K562 (cell line): ENCODE measurements around the gene SEC24A. TPM values are rescaled to one million over a fixed set of nuclear protein-coding genes. Genes with fewer than 3 reads are reported as not detected.

Source experiments
- ATF1 ChIP-seq, 2 experiments: fragments of 450-650 bp in 1 of 2; IDR thresholded peaks; 2 replicates each; pipeline ENCODE4 v1.6.1; 2016; ENCODE audit warnings: missing compliant biosample characterization in 1 of 2, missing genetic modification characterization in 1 of 2
- ATF7 ChIP-seq: fragments of 450-650 bp; IDR thresholded peaks from 2 replicates; pipeline ENCODE4 v1.7.1; 2014; ENCODE audit warnings: mild to moderate bottlenecking, moderate library complexity
- CBFB ChIP-seq: sonication (generic); formaldehyde crosslinking; IDR thresholded peaks from 2 replicates; pipeline ENCODE4 v1.4.0; 2020; ENCODE audit warnings: mild to moderate bottlenecking, missing genetic modification reagents
- CBX5 ChIP-seq: IDR thresholded peaks from 2 replicates; pipeline ENCODE4 v1.6.1; 2014; ENCODE audit warnings: low read depth, borderline replicate concordance
- CHD2 ChIP-seq: IDR thresholded peaks from 2 replicates; pipeline ENCODE4 v1.6.1; 2011; ENCODE audit warnings: low read depth, low read length
- FOXP1 ChIP-seq: sonication (generic); formaldehyde crosslinking; IDR thresholded peaks from 2 replicates; pipeline ENCODE4 v1.8.0; 2022; ENCODE audit warnings: mild to moderate bottlenecking, missing genetic modification reagents
- HDAC1 ChIP-seq, 2 experiments: fragments of 450-650 bp; IDR thresholded peaks; 2 replicates each; pipeline ENCODE4 v1.6.1; 2016 to 2017; ENCODE audit warnings: inconsistent platforms in 1 of 2, mild to moderate bottlenecking in 1 of 2, moderate library complexity in 1 of 2
- HOMEZ ChIP-seq: fragments of 250-450 bp; sonication (Bioruptor Pico); IDR thresholded peaks from 2 replicates; pipeline ENCODE4 v1.4.0; 2020; ENCODE audit warnings: mild to moderate bottlenecking, moderate library complexity
- LEF1 ChIP-seq: fragments of 450-650 bp; IDR thresholded peaks from 2 replicates; pipeline ENCODE4 v1.6.1; 2016; ENCODE audit warnings: mild to moderate bottlenecking
- NR1H2 ChIP-seq: sonication (generic); formaldehyde crosslinking; IDR thresholded peaks from 2 replicates; pipeline ENCODE4 v1.4.0; 2020; ENCODE audit warnings: mild to moderate bottlenecking, missing genetic modification reagents
- NR2C2 ChIP-seq, 2 experiments: fragments of 200-800 bp in 1 of 2; sonication (Bioruptor generic) in 1 of 2; sonication (generic) in 1 of 2; formaldehyde crosslinking in 1 of 2; IDR thresholded peaks; 2 replicates each; pipeline versions ENCODE4 v1.6.1 to v1.8.0; 2016 to 2022; ENCODE audit warnings: mild to moderate bottlenecking in 1 of 2, missing compliant biosample characterization in 1 of 2, missing genetic modification characterization in 1 of 2, missing genetic modification reagents in 1 of 2
- PHF8 ChIP-seq: fragments of 200-600 bp; sonication (generic); IDR thresholded peaks from 2 replicates; pipeline ENCODE4 v1.6.1; 2012; ENCODE audit warnings: mixed run types, mild to moderate bottlenecking, inconsistent platforms, low read length, moderate library complexity, borderline replicate concordance
- STAT5A ChIP-seq: IDR thresholded peaks from 2 replicates; pipeline ENCODE4 v1.6.1; 2012; ENCODE audit warnings: low read length, inconsistent platforms, borderline replicate concordance
- TARDBP ChIP-seq: fragments of 450-650 bp; IDR thresholded peaks from 2 replicates; pipeline ENCODE4 v1.6.1; 2016
- TEAD4 ChIP-seq, 2 experiments: sonication (generic) in 1 of 2; formaldehyde crosslinking in 1 of 2; IDR thresholded peaks; 2 replicates each; pipeline versions ENCODE4 v1.6.1 to v1.8.0; 2012 to 2022; ENCODE audit warnings: borderline replicate concordance in 1 of 2, inconsistent platforms in 1 of 2, low read length in 1 of 2, mild to moderate bottlenecking in 1 of 2, missing genetic modification reagents in 1 of 2
- ZBED1 ChIP-seq: IDR thresholded peaks from 2 replicates; pipeline ENCODE4 v1.6.1; 2014
- ZHX1 ChIP-seq: fragments of 150-350 bp; conservative IDR thresholded peaks from 2 replicates; pipeline ENCODE4 v1.6.1; 2014; ENCODE audit warnings: low read length
- polyA plus RNA-seq, 8 experiments: library from polyadenylated mRNA; depleted of rRNA in 4 of 8; stranded (reverse) in 5 of 8; unstranded in 3 of 8; fragments of >200 nt; fragmentation: Nextera tagmentation in 2 of 8; fragmentation: Illumina TruSeq in 1 of 8; extraction: Ambion mirVana in 2 of 8; extraction: Trizol in 1 of 8; gene quantifications; 2 replicates each; pipeline versions ENCODE4 v1.2.1 to v1.2.3, GENCODE V29; 2011 to 2014; ENCODE audit warnings: inconsistent platforms in 1 of 8, missing spikeins in 1 of 8
- total RNA-seq, 7 experiments: library from RNA; depleted of rRNA in 6 of 7; stranded (reverse); fragments of >200 nt in 6 of 7; fragmentation: Illumina TruSeq in 2 of 7; extraction: Trizol in 2 of 7; gene quantifications; 2 replicates each; pipeline versions ENCODE4 v1.2.1 to v1.2.3, GENCODE V29; 2011 to 2021; ENCODE audit warnings: low replicate concordance in 1 of 7
- TF ChIP-seq, protein P1 (sequence below), 2 experiments: IDR thresholded peaks; 2 replicates each; pipeline ENCODE4 v1.6.1; 2011; ENCODE audit warnings: borderline replicate concordance in 1 of 2, control low read depth in 1 of 2, low read depth in 1 of 2, low read length in 1 of 2, mild to moderate bottlenecking in 1 of 2, mixed read lengths in 1 of 2, moderate library complexity in 1 of 2; ENCODE audit not compliant: insufficient read depth in 1 of 2, insufficient read length in 1 of 2, poor library complexity in 1 of 2, severe bottlenecking in 1 of 2; ENCODE audit errors: extremely low read depth in 1 of 2
- TF ChIP-seq, protein P2 (sequence below): fragments of 250-450 bp; sonication (Bioruptor Pico); IDR thresholded peaks from 2 replicates; pipeline ENCODE4 v1.5.0; 2021

Gene SEC24A
- total and polyA plus RNA-seq, 9 of the 15 experiments (the other 6 are each of a cell fraction or from before 2014, with no cell fraction given) = 7.9 to 36.5 (median 17.5) TPM

GRCh38 chr5:134758504-134759341 lies 110.1 kb downstream of the SEC24A start, which contains the start of gene DDX46 (continued):
- TF ChIP-seq HOMEZ (CRISPR knock-in tag) (no peak), ZBED1 (0 out of 2 replicates have a peak, but pooled peaks have one; percentile 47), CBX5 (peak; percentile 16; the same call in 1 of the 2 replicates), NR2C2 (CRISPR knock-in tag; IDR thresholded peaks at IDR 0.05) (no peak; the same call in 1 of the 2 replicates), NR2C2 (tag; IDR thresholded peaks at IDR 0.05) (peak; percentile 55), CHD2 (0 out of 2 replicates have a peak, but pooled peaks have one; percentile 5), ATF7 (peak; percentile 87), HDAC1 (IDR thresholded peaks at IDR 0.05) (peak in 1 of 2 experiments; percentile 95; a peak in 2 of 4 replicates), PHF8 (peak; percentile 99), STAT5A (peak; percentile 19; the same call in 1 of the 2 replicates), ATF1 (CRISPR knock-in tag; IDR thresholded peaks at IDR 0.05) (no peak), ATF1 (tag; IDR thresholded peaks at IDR 0.05) (peak; percentile 85), NR1H2 (CRISPR knock-in tag) (peak; percentile 73; the same call in 1 of the 2 replicates), TARDBP (peak; percentile 13; the same call in 1 of the 2 replicates), ZHX1 (no peak; the same call in 1 of the 2 replicates), LEF1 (peak; percentile 9; the same call in 1 of the 2 replicates), TEAD4 (IDR thresholded peaks at IDR 0.05; ENCODE audit: low read length) (peak; percentile 15; the same call in 1 of the 2 replicates), TEAD4 (CRISPR knock-in tag; IDR thresholded peaks at IDR 0.05; ENCODE audit: borderline replicate concordance) (0 out of 2 replicates have a peak, but pooled peaks have one; percentile 28), FOXP1 (CRISPR knock-in tag) (peak; percentile 85), CBFB (CRISPR knock-in tag) (peak; percentile 93)
- TF ChIP-seq, protein P1, sequence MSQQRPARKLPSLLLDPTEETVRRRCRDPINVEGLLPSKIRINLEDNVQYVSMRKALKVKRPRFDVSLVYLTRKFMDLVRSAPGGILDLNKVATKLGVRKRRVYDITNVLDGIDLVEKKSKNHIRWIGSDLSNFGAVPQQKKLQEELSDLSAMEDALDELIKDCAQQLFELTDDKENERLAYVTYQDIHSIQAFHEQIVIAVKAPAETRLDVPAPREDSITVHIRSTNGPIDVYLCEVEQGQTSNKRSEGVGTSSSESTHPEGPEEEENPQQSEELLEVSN (IDR thresholded peaks at IDR 0.05; ENCODE audit: borderline replicate concordance in 1 of 2, extremely low read depth in 1 of 2, insufficient read depth in 1 of 2, insufficient read length in 1 of 2, low read depth in 1 of 2, low read length in 1 of 2, poor library complexity in 1 of 2, severe bottlenecking in 1 of 2) = peak; percentile 73 to 94
- TF ChIP-seq, protein P2, sequence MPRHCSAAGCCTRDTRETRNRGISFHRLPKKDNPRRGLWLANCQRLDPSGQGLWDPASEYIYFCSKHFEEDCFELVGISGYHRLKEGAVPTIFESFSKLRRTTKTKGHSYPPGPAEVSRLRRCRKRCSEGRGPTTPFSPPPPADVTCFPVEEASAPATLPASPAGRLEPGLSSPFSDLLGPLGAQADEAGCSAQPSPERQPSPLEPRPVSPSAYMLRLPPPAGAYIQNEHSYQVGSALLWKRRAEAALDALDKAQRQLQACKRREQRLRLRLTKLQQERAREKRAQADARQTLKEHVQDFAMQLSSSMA (CRISPR knock-in tag) = peak; percentile 50; the same call in 1 of the 2 replicates
